Tibial nerve (tissue), 3 donors: ENCODE data around the gene PRXL2A.

Experiments used
- CTCF ChIP-seq, 5 experiments: fragments of 200-600 bp in 3 of 5; fragments of 450-650 bp in 2 of 5; sonication (generic) in 3 of 5; IDR thresholded peaks; one replicate each; pipeline ENCODE4 v1.5.1; 2016 to 2019; ENCODE audit warnings: antibody characterized with exemption in 5 of 5, mild to moderate bottlenecking in 3 of 5, moderate library complexity in 2 of 5
- POLR2A ChIP-seq, 2 donors: fragments of 450-650 bp; IDR thresholded peaks; one replicate each; pipeline ENCODE4 v1.6.1; 2017; ENCODE audit warnings: antibody characterized with exemption in 2 of 2, mild to moderate bottlenecking in 2 of 2, moderate library complexity in 2 of 2

DNA sequence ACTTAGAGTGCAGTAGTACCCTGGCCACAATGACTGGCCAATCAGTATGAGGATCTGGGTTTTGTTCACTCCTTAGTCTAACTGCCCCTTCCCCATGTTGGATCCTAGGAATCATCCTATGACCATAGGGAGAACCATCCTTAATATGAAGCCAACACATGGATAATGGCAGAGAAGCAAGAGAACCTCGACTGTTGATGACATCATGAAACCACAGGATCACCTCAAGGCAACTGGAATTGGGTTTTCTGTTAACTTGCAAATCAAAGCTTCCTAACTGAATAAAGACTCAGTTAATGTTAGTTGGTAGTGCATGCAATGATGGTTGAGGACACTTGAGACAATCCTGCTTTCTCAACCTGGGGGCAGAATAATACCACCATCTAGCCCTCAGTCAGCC, 3.3 kb upstream of the PRXL2A start:
- TF ChIP-seq CTCF (IDR thresholded peaks at IDR 0.05) (no peak), POLR2A (IDR thresholded peaks at IDR 0.05) (no peak)
